ENCODE data around the gene CAPN12. TPM values are rescaled to one million over a fixed set of nuclear protein-coding genes. Genes with fewer than 3 reads are reported as not detected.
A peak's percentile ranks its signal among the peaks of the same experiment; 100 is the strongest.

The CAPN12 gene
- total and polyA plus RNA-seq, 2 experiments from 2014 or later = 0.11 to 0.21 TPM

GRCh38 chr19:38682195-38682867, 61.9 kb downstream of the CAPN12 start:
- H3K27ac ChIP-seq = peak overlapping the region; percentile 99
- H2AFZ ChIP-seq = no peak overlapping the region
- TF ChIP-seq EZH2phosphoT487 (IDR thresholded peaks at IDR 0.05; ENCODE audit: insufficient read depth, low read depth) = no peak
- no peak for TF ChIP-seq EZH2 (IDR thresholded peaks at IDR 0.05; ENCODE audit: insufficient read depth, poor library complexity, severe bottlenecking)
- no peaks in the 10 kb centered on the region for H3K9me3 ChIP-seq (ENCODE audit: low read depth)
- in situ Hi-C loops (cut with MboI) = no loop called here
- H3K4me3 ChIP-seq = no peak overlapping the region
- WGBS, 2 experiments (ENCODE audit: low coverage in 1 of 2, low lambda C conversion rate in 2 of 2, missing lambda C conversion rate in 2 of 2) = 93 to 94% methylated on average over 9 to 11 of the region's 11 CpGs
- no peaks in the 10 kb centered on the region for H3K9me2 ChIP-seq (ENCODE audit: insufficient read depth)
- peaks cover 91% of the 10 kb centered on the region for H3K79me2 ChIP-seq (ENCODE audit: insufficient read depth)
- no peaks in the 10 kb centered on the region for H3K27me3 ChIP-seq (replicated peaks; ENCODE audit: insufficient read depth)
- H3F3A ChIP-seq (ENCODE audit: insufficient read depth) = peaks cover 65% of the 10 kb centered on the region
- no peak overlapping the region for H3K4me2 ChIP-seq (ENCODE audit: unreplicated experiment)
- H4K20me1 ChIP-seq (ENCODE audit: insufficient read depth) = no peaks in the 10 kb centered on the region; the same call in 1 of the 2 replicates
- peaks cover 71% of the 10 kb centered on the region for H3K4me1 ChIP-seq (ENCODE audit: insufficient read depth)
- DNase-seq = no peak
- no peak overlapping the region for H3K9ac ChIP-seq
- peaks cover 7% of the 10 kb centered on the region; the same call in 1 of the 2 replicates for H3K36me3 ChIP-seq (ENCODE audit: low read depth)

Other genes starting within 250 kb of the CAPN12 start
- gene MAP4K1, start 126.5 kb downstream of the CAPN12 start, total RNA-seq (2014; rRNA removed; shearing (Covaris generic)) = not detected in 2 replicates
- 0.63 and 1.0 TPM in 2 replicates for gene MAP4K1, start 126.5 kb downstream of the CAPN12 start, polyA plus RNA-seq (2016; fragmentation: Nextera tagmentation; extraction: Ambion mirVana)
- gene EIF3K, start 125.3 kb downstream of the CAPN12 start, total RNA-seq (2014; rRNA removed; shearing (Covaris generic)) = 270 and 295 TPM in 2 replicates
- gene EIF3K, start 125.3 kb downstream of the CAPN12 start, polyA plus RNA-seq (2016; fragmentation: Nextera tagmentation; extraction: Ambion mirVana) = 143 and 151 TPM in 2 replicates
- 467 and 477 TPM in 2 replicates for gene ACTN4, start 96.8 kb downstream of the CAPN12 start, total RNA-seq (2014; rRNA removed; shearing (Covaris generic))
- gene ACTN4, start 96.8 kb downstream of the CAPN12 start, polyA plus RNA-seq (2016; fragmentation: Nextera tagmentation; extraction: Ambion mirVana) = 84.6 and 85.7 TPM in 2 replicates
- gene LGALS7, start 29.0 kb upstream of the CAPN12 start, total RNA-seq (2014; rRNA removed; shearing (Covaris generic)) = not detected in 2 replicates
- not detected in 2 replicates for gene LGALS7, start 29.0 kb upstream of the CAPN12 start, polyA plus RNA-seq (2016; fragmentation: Nextera tagmentation; extraction: Ambion mirVana)
- not detected in 2 replicates for gene LGALS7B, start 44.7 kb upstream of the CAPN12 start, total RNA-seq (2014; rRNA removed; shearing (Covaris generic))
- gene LGALS7B, start 44.7 kb upstream of the CAPN12 start, polyA plus RNA-seq (2016; fragmentation: Nextera tagmentation; extraction: Ambion mirVana) = not detected in 2 replicates
- not detected in 2 replicates for gene LGALS4, start 68.5 kb upstream of the CAPN12 start, total RNA-seq (2014; rRNA removed; shearing (Covaris generic))
- gene LGALS4, start 68.5 kb upstream of the CAPN12 start, polyA plus RNA-seq (2016; fragmentation: Nextera tagmentation; extraction: Ambion mirVana) = 0.19 TPM in 1 of 2 replicates, not detected in the other
- 29.7 and 31.6 TPM in 2 replicates for gene ECH1, start 87.3 kb upstream of the CAPN12 start, total RNA-seq (2014; rRNA removed; shearing (Covaris generic))
- 106 and 107 TPM in 2 replicates for gene ECH1, start 87.3 kb upstream of the CAPN12 start, polyA plus RNA-seq (2016; fragmentation: Nextera tagmentation; extraction: Ambion mirVana)
- 208 and 245 TPM in 2 replicates for gene HNRNPL, start 105.5 kb upstream of the CAPN12 start, total RNA-seq (2014; rRNA removed; shearing (Covaris generic))
- 123 and 126 TPM in 2 replicates for gene HNRNPL, start 105.5 kb upstream of the CAPN12 start, polyA plus RNA-seq (2016; fragmentation: Nextera tagmentation; extraction: Ambion mirVana)
- gene RINL, start 133.8 kb upstream of the CAPN12 start, total RNA-seq (2014; rRNA removed; shearing (Covaris generic)) = 1.0 and 5.8 TPM in 2 replicates
- 2.0 and 2.6 TPM in 2 replicates for gene RINL, start 133.8 kb upstream of the CAPN12 start, polyA plus RNA-seq (2016; fragmentation: Nextera tagmentation; extraction: Ambion mirVana)
- 57.9 and 64.4 TPM in 2 replicates for gene SIRT2, start 155.1 kb upstream of the CAPN12 start, total RNA-seq (2014; rRNA removed; shearing (Covaris generic))
- gene SIRT2, start 155.1 kb upstream of the CAPN12 start, polyA plus RNA-seq (2016; fragmentation: Nextera tagmentation; extraction: Ambion mirVana) = 41.3 and 44.7 TPM in 2 replicates
- 15.4 and 18.0 TPM in 2 replicates for gene NFKBIB, start 155.5 kb upstream of the CAPN12 start, total RNA-seq (2014; rRNA removed; shearing (Covaris generic))
- 11.9 and 12.8 TPM in 2 replicates for gene NFKBIB, start 155.5 kb upstream of the CAPN12 start, polyA plus RNA-seq (2016; fragmentation: Nextera tagmentation; extraction: Ambion mirVana)
- gene CCER2, start 167.7 kb upstream of the CAPN12 start, total RNA-seq (2014; rRNA removed; shearing (Covaris generic)) = not detected in 2 replicates
- gene CCER2, start 167.7 kb upstream of the CAPN12 start, polyA plus RNA-seq (2016; fragmentation: Nextera tagmentation; extraction: Ambion mirVana) = not detected in 2 replicates
- 18.0 and 33.2 TPM in 2 replicates for gene SARS2, start 186.3 kb upstream of the CAPN12 start, total RNA-seq (2014; rRNA removed; shearing (Covaris generic))
- gene SARS2, start 186.3 kb upstream of the CAPN12 start, polyA plus RNA-seq (2016; fragmentation: Nextera tagmentation; extraction: Ambion mirVana) = 18.4 and 20.0 TPM in 2 replicates
- 18.8 and 33.5 TPM in 2 replicates for gene MRPS12, start 186.5 kb upstream of the CAPN12 start, total RNA-seq (2014; rRNA removed; shearing (Covaris generic))
- gene MRPS12, start 186.5 kb upstream of the CAPN12 start, polyA plus RNA-seq (2016; fragmentation: Nextera tagmentation; extraction: Ambion mirVana) = 68.9 and 69.6 TPM in 2 replicates
- gene FBXO17, start 231.3 kb upstream of the CAPN12 start, total RNA-seq (2014; rRNA removed; shearing (Covaris generic)) = 36.4 and 47.6 TPM in 2 replicates
- gene FBXO17, start 231.3 kb upstream of the CAPN12 start, polyA plus RNA-seq (2016; fragmentation: Nextera tagmentation; extraction: Ambion mirVana) = 30.3 and 30.9 TPM in 2 replicates

All from GM23248 (cell line).